T-cell (primary cell): ENCODE data around the gene ARL6IP6. TPM values are rescaled to one million over a fixed set of nuclear protein-coding genes. Genes with fewer than 3 reads are reported as not detected.
"Not testable (repeated sequence)": the region's sequence is repeated elsewhere in the genome, so short reads cannot be mapped to it uniquely, and the experiment has no call there.

Experiments
- ATAC-seq, 4 experiments: fragments of 200-7000 bp in 3 of 4; fragments of 150-1000 bp in 1 of 4; cut with Tn5 transposase; replicated peaks in 1 of 4; 1 replicate in 3 of 4; 2 replicates in 1 of 4; pipeline ENCODE4 v1.10.0; 2021; ENCODE audit warnings: moderate library complexity in 3 of 4, mild to moderate bottlenecking in 2 of 4, moderate number of reproducible peaks in 1 of 4
- CTCF ChIA-PET, 2 donors: fragments of 300-600 bp; sonication (Branson Sonifier 250); formaldehyde crosslinking; loops; one replicate each; lab custom pipeline; 2022; ENCODE audit warnings: antibody characterized with exemption in 2 of 2; lab: Charles Lee
- POLR2A ChIA-PET, 2 donors: fragments of 300-600 bp; sonication (Branson Sonifier 250); formaldehyde crosslinking; loops; one replicate each; lab custom pipeline; 2022; ENCODE audit warnings: antibody characterized with exemption in 2 of 2; lab: Charles Lee
- DNase-seq, 35 experiments: peaks; one replicate each; pipeline versions ENCODE4 v3.0.0 to v3.0.0-alpha.2; 2013 to 2023
- H3K27ac ChIP-seq: one replicate; pipeline ENCODE4 v1.5.1; 2013; ENCODE audit warnings: low read length
- H3K27me3 ChIP-seq, 2 experiments: replicated peaks in 1 of 2; 1 replicate in 1 of 2; 2 replicates in 1 of 2; pipeline versions ENCODE4 v1.6.1 to v1.7.0; 2013; ENCODE audit warnings: low read length in 1 of 2, mixed read lengths in 1 of 2; ENCODE audit not compliant: control insufficient read depth in 2 of 2, insufficient read depth in 2 of 2; ENCODE audit errors: extremely low read depth in 1 of 2
- H3K36me3 ChIP-seq, 2 donors: 1 replicate in 1 of 2; 2 replicates in 1 of 2; pipeline versions ENCODE4 v1.6.1 to v1.7.0; 2013; ENCODE audit warnings: low read length in 1 of 2; ENCODE audit not compliant: control insufficient read depth in 2 of 2, insufficient read depth in 1 of 2; ENCODE audit errors: extremely low read depth in 1 of 2
- H3K4me1 ChIP-seq, 2 experiments: 1 replicate in 1 of 2; 2 replicates in 1 of 2; pipeline versions ENCODE4 v1.6.1 to v1.7.0; 2013; ENCODE audit warnings: low read length in 2 of 2, mixed read lengths in 1 of 2; ENCODE audit not compliant: insufficient read depth in 2 of 2, control insufficient read depth in 1 of 2; ENCODE audit errors: extremely low read depth in 1 of 2
- H3K4me3 ChIP-seq, 2 donors: 1 replicate in 1 of 2; 2 replicates in 1 of 2; pipeline versions ENCODE4 v1.5.1 to v1.7.0; 2013; ENCODE audit warnings: mild to moderate bottlenecking in 2 of 2, low read length in 1 of 2, moderate library complexity in 1 of 2; ENCODE audit not compliant: control insufficient read depth in 1 of 2; ENCODE audit errors: extremely low read depth in 1 of 2
- H3K9me3 ChIP-seq: 2 replicates; pipeline ENCODE4 v1.7.0; 2013
- H3K27ac Mint-ChIP-seq, 2 donors: one replicate each; pipeline ENCODE4 v1.8.0; 2020 to 2021; ENCODE audit warnings: mild to moderate bottlenecking in 2 of 2, mixed read lengths in 2 of 2
- H3K27me3 Mint-ChIP-seq, 2 donors: one replicate each; pipeline ENCODE4 v1.8.0; 2021 to 2022; ENCODE audit warnings: mixed read lengths in 2 of 2
- H3K36me3 Mint-ChIP-seq: one replicate; pipeline ENCODE4 v1.8.0; 2021; ENCODE audit warnings: mixed read lengths
- H3K4me1 Mint-ChIP-seq, 3 donors: one replicate each; pipeline ENCODE4 v1.8.0; 2020 to 2022; ENCODE audit warnings: mixed read lengths in 3 of 3, mild to moderate bottlenecking in 1 of 3
- H3K4me3 Mint-ChIP-seq, 3 donors: one replicate each; pipeline ENCODE4 v1.8.0; 2020 to 2022; ENCODE audit warnings: mild to moderate bottlenecking in 3 of 3, mixed read lengths in 3 of 3, moderate library complexity in 3 of 3
- H3K9me3 Mint-ChIP-seq, 3 donors: one replicate each; pipeline ENCODE4 v1.8.0; 2020 to 2022; ENCODE audit warnings: mixed read lengths in 3 of 3
- WGBS: methylation state at CpG from one replicate; pipeline ENCODE4 v1.1.5; 2013; ENCODE audit warnings: missing lambda C conversion rate; ENCODE audit not compliant: insufficient coverage; 5-methylcytosine and 5-hydroxymethylcytosine counted together
- total RNA-seq, 35 experiments: library from RNA in 6 of 35; stranded (reverse) in 6 of 35; fragments of 120-200 nt in 1 of 35; gene quantifications; one replicate each; pipeline versions ENCODE4 v1.2.1 to v1.2.4 and lab custom pipeline; 2013 to 2026

The ARL6IP6 gene
- total RNA-seq, 5 donors from 2014 or later (not counting 1 experiment from before 2014, with no cell fraction given), result 13.2 to 17.6 (median 15.7) TPM

DNA sequence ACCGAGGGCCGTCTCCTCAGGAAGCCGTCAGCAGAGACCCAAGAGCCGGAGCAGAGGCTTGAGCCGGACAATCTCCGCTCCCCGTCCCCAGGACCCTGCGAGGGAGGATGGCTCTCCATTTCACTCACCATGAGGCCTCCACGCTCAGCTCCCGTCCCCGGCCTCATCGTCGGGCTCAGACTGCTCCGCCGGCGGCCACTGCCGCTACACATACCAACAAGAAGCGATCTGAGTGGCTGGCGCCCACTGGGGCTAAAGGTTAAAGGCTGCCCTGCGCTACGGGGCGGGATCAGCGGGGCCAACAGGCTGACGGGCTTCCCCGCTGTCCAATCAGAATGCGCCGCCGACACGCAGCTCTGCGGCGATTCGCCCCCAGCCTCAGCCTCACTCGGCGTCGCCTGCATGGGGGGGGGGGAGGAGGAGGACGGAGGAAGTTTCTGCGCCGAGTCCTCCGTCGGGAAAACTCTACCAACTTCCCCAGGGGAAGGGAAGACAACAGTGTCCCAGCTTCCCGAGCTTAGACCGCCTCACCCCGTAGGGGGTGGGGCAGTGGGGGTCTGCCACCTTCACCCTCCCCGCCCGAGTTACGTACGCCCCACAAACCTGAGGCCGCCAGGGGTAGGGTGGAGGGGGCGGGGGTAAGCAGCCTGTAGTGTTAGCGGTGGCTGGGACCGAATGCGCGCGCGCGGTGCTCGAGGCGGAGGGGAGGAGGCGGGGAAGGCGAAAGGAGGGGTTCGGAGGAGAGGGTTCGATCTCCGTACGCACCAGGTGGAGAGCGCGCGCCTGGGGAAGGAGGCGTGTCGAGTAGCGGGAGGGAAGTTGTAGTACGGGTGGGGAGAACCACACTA is 968 bp upstream of the ARL6IP6 start, which contains the start of gene PRPF40A:
TSS of gene PRPF40A (minus strand) at position 234 of the 848 bp plus-strand sequence. CDS start at position 212, 22 bp downstream.
- POLR2A ChIA-PET, result interaction anchor here (0.5 to 1.6 kb wide), 10 partner anchors 11 to 55 kb away, joined by 3 to 13 read pairs (median 6); no protein-coding TSS in a partner anchor

DNA sequence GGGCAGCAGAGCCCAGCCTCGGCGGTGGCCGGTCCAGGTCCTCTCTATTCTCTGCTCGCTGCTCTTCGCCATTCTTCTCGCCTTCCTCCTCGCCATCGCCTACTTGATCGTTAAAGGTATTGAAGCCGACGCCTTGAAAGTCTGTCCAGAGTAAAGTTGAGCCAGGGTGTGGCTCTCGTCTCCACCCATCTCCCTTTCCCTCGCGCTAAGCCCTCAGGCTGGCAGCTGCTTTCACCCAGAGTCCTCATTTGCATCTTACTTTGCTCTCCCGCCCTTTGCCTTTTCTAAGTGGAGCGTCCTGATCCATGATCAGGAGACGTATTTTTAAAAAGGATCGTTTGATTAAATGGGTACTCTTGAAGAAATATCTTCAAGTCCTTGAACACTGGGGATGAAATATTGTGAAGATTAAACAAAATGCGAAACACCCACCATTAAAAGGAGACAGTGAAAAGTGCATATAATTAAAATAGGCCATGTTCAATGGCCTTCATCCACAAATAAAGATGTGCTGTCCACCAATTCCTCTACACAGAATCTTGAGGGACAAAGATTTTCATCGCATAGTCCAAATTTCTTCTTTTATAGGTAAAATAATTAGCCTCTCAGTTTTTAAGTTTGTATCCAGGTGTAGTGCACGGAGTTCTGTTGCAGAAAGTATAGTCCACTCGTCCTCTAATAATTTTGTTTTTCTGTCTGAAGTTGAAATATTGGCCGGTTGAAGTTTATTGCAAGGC is 657 bp downstream of the ARL6IP6 start:
- Histone ChIP-seq H3K4me3 (peak overlapping the region; percentile 78 to 96), H3K27me3 (no peaks in the 10 kb centered on the region), H3K36me3 (peaks cover 0 to 5% of the 10 kb centered on the region in 2 donors), H3K4me1 (peaks cover 18 to 22% of the 10 kb centered on the region in 2 experiments), H3K27ac (peak overlapping the region; percentile 97), H3K9me3 (no peaks in the 10 kb centered on the region)
- ATAC-seq, result no peak
- Mint-ChIP-seq H3K27me3 (no peaks in the 10 kb centered on the region), H3K27ac (peak overlapping the region; percentile 93 to 99), H3K4me1 (peaks cover 58 to 77% (median 73%) of the 10 kb centered on the region in 3 donors), H3K9me3 (no peaks in the 10 kb centered on the region), H3K4me3 (peak overlapping the region; percentile 96 to 100 (median 100)), H3K36me3 (peaks cover 10% of the 10 kb centered on the region)
- ChIA-PET POLR2A (no interaction called here), CTCF (no interaction called here)
- DNase-seq, result no peak
- WGBS, result 7% methylated on average over 11 of the region's 23 CpGs

More for the DNA sequence above, 968 bp upstream of the ARL6IP6 start, which contains the start of gene PRPF40A:
- WGBS, result under 1% methylated on average over 50 of the region's 71 CpGs
- DNase-seq (peak; percentile 96 to 99 (median 99)), ATAC-seq (peak; percentile 78 to 82 (median 80))
- Mint-ChIP-seq H3K36me3 (peaks cover 18% of the 10 kb centered on the region), H3K4me1 (peaks cover 70 to 76% (median 74%) of the 10 kb centered on the region in 3 donors), H3K4me3 (peak within 1 kb of the TSS; percentile 96 to 100 (median 100)), H3K27ac (peak within 1 kb of the TSS; percentile 93 to 99), H3K27me3 (no peaks in the 10 kb centered on the region), H3K9me3 (no peaks in the 10 kb centered on the region)
- no peaks in the 10 kb centered on the region for H3K27me3 ChIP-seq
- peaks cover 3 to 12% of the 10 kb centered on the region in 2 donors for H3K36me3 ChIP-seq
- CTCF ChIA-PET, result interaction anchor here (0.6 to 2.1 kb wide), 11 partner anchors 10 to 1448 kb away, joined by 3 to 13 read pairs (median 4); partner anchors contain the start of gene STAM2 (in 1 of the 2)
- H3K4me1 ChIP-seq, result peaks cover 18 to 22% of the 10 kb centered on the region in 2 experiments
- H3K9me3 ChIP-seq, result no peaks in the 10 kb centered on the region
- H3K27ac ChIP-seq, result peak within 1 kb of the TSS; percentile 97
- H3K4me3 ChIP-seq, result peak within 1 kb of the TSS; percentile 78 to 96

DNA sequence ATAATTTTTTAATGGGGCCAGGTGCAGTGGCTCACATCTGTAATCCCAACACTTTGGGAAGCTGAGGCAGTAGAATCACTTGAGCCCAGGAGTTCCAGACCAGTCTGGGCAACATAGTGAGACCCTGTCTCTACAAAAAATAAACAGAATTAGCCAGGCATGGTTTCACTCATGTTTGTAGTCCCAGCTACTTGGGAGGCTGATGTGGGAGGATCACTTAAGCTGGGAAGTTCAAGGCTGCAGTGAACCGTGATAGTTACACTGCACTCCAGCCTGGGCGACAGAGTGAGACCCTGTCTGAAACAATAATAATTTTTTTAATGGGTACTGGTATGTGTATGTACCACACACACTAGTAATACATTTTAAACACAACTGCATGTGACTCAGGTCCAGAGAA is 2.4 kb downstream of the ARL6IP6 start:
- no peaks in the 10 kb centered on the region for H3K9me3 ChIP-seq
- peak overlapping the region in 2 of 3 donors; percentile 100 for H3K4me3 Mint-ChIP-seq
- ChIA-PET POLR2A (interaction anchor here (0.7 to 1.2 kb wide), 2 partner anchors 54 to 893 kb away, joined by 3 to 4 read pairs; partner anchors contain the start of gene ARL5A (in 1 of the 2)), CTCF (interaction anchor here (0.6 to 1.9 kb wide), 3 partner anchors 8 to 22 kb away, joined by 3 to 10 read pairs (median 3); no protein-coding TSS in a partner anchor)
- no peaks in the 10 kb centered on the region for H3K9me3 Mint-ChIP-seq
- ATAC-seq, result no peak
- no peak overlapping the region for H3K27ac ChIP-seq
- peaks cover 46 to 73% (median 70%) of the 10 kb centered on the region in 3 donors for H3K4me1 Mint-ChIP-seq
- no peaks in the 10 kb centered on the region for H3K27me3 ChIP-seq
- H3K27ac Mint-ChIP-seq, result no peak overlapping the region
- H3K4me3 ChIP-seq, result no peak overlapping the region
- peaks cover 17 to 19% of the 10 kb centered on the region in 2 experiments for H3K4me1 ChIP-seq
- WGBS, result no CpG with 5 or more reads among the region's 2 CpGs
- H3K27me3 Mint-ChIP-seq, result no peaks in the 10 kb centered on the region
- DNase-seq, result no peak
- peaks cover 0 to 4% of the 10 kb centered on the region in 2 donors for H3K36me3 ChIP-seq
- H3K36me3 Mint-ChIP-seq, result peaks cover 4% of the 10 kb centered on the region

GRCh38 chr2:152722639-152723038 is 4.2 kb downstream of the ARL6IP6 start:
- WGBS, result 100% methylated on average over 2 of the region's 8 CpGs
- H3K27me3 ChIP-seq, H3K9me3 ChIP-seq, H3K36me3 Mint-ChIP-seq, DNase-seq, H3K27ac ChIP-seq, H3K4me3 Mint-ChIP-seq, H3K9me3 Mint-ChIP-seq, H3K27ac Mint-ChIP-seq, ATAC-seq, H3K27me3 Mint-ChIP-seq, POLR2A ChIA-PET, H3K4me3 ChIP-seq, H3K36me3 ChIP-seq: not testable (repeated sequence)
- CTCF ChIA-PET, result interaction anchor here in 1 of 2 donors (0.6 kb wide), 1 partner anchor 891 kb away, joined by 5 read pairs; no protein-coding TSS in a partner anchor
- peaks cover 29 to 57% (median 56%) of the 10 kb centered on the region in 3 donors for H3K4me1 Mint-ChIP-seq
- H3K4me1 ChIP-seq, result peaks cover 10 to 13% of the 10 kb centered on the region in 2 experiments

DNA sequence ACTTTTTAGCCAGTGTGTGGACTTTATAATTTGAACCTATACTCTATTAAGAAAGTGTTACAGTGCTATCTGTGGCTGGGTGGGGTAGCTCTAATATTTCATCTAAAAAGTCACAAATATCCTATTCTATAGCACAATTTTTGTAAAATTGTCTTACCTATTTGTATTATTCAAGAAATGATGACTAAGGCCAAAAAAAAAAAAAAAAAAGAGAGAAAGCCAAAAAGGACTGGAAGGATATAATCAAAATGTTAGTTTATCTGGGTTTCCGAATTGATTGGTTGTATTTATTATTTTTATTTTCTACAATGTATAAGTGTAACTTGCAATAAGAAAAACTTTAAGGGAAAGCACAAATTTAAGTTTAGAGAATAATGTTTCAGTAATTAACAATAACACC is 5.5 kb downstream of the ARL6IP6 start:
- Histone ChIP-seq H3K4me1 (peaks cover 10 to 15% of the 10 kb centered on the region in 2 experiments), H3K9me3 (no peaks in the 10 kb centered on the region), H3K4me3 (no peak overlapping the region), H3K27me3 (no peaks in the 10 kb centered on the region), H3K27ac (no peak overlapping the region), H3K36me3 (peaks cover 0 to 4% of the 10 kb centered on the region in 2 donors)
- Mint-ChIP-seq H3K27me3 (no peaks in the 10 kb centered on the region), H3K4me3 (no peak overlapping the region), H3K4me1 (peaks cover 35 to 58% (median 54%) of the 10 kb centered on the region in 3 donors), H3K9me3 (no peaks in the 10 kb centered on the region), H3K36me3 (no peaks in the 10 kb centered on the region), H3K27ac (no peak overlapping the region)
- no CpG with 5 or more reads among the region's 1 CpG for WGBS
- ATAC-seq (no peak), DNase-seq (no peak)
- POLR2A ChIA-PET, result no interaction called here
- CTCF ChIA-PET, result no interaction called here
